ENCODE data around the gene CCDC187.

The CCDC187 gene

DNA sequence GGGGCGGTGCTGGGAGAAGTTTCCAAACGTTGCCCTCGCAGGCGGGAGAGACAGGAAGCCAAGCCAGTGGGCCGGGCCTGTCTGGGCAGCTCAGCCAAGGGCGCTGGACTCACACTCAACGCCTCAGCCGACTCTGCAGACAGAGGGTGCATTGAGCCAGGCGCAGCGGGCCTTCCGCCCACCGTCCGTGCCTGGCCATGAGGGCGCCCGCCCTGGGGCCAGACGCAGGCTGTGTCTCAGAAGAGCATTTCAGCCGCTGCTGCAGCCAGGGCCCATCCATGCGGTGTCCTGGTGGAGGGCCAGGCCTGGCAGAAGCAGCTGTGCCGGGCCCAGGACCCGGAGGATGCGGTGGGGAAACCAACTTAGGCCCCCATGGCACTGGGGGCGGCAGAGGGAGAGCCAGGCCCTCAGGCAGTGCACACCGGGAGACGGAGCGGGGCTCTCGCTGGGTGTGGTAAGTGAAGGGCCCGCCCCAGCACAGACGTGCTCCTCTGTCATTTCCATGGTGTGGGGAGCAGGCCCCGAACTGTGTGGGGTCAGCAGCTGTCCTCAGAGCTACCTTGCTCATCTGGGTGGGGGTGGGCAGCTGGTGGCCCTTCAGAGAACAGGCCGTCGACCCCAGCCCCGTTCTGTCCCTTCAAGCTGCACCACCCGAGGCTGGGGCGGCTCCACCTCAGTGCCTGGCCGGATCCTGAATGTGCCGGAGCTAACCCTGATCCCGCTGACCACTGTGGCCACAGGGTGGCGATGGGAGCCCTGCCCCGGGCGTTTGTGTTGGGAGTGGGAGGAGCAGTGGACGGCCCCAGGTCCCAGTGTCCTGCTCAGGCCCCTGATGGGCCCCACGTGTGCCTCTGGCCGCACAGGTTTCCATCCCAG is 41.6 kb upstream of the CCDC187 start:
- Histone ChIP-seq H3K4me1 (ENCODE audit: control insufficient read depth, insufficient read depth, low read length) (peaks cover 5% of the 10 kb centered on the region), H3K27ac (ENCODE audit: low read depth, low read length) (peak overlapping the region; percentile 40), H3K9me3 (ENCODE audit: control insufficient read depth, insufficient read depth, low read length) (no peaks in the 10 kb centered on the region), H3K27me3 (ENCODE audit: control insufficient read depth, insufficient read depth, low read length) (no peaks in the 10 kb centered on the region), H3K36me3 (ENCODE audit: control insufficient read depth, insufficient read depth, low read length) (no peaks in the 10 kb centered on the region), H3K9ac (ENCODE audit: low read depth, low read length) (no peak overlapping the region), H3K4me3 (ENCODE audit: low read depth, low read length) (no peak overlapping the region)

DNA sequence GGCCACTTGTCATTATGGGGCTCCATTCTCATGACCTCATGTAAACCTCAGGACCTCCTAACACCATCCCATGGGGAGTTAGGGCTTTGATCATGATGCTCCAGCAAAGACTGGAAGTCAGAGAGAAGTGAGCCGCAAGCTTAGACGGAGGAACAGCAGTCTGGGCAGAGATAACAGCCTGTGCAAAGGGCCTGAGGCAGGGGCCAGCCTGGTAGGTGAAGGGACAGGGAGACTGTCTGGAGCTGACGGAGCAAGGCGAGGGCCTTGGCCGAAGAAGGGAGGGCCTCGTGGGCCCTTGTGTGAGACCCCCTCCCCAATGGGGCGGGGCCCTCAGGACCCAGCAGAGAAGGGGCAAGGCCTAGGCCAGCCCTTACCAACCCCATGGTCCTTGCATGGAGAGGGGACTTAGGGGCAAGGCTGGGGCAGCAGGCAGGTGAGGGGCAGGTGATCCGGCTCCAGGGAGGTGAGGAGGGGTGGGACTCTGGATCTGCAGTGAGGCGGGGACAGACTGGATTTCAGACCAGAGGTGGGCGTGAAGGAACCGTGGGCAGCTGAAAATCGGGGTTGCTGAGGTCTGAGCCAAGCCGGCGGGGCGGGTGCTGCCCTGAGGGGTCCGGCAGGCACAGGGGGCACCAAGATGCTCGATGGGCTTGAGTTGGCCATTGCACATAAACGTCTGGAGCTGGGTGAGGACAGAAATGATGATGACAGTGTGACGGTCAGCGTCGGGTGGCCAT is 40.8 kb upstream of the CCDC187 start:
- no peaks in the 10 kb centered on the region for H3K9me3 ChIP-seq (ENCODE audit: control insufficient read depth, insufficient read depth, low read length)
- H3K4me1 ChIP-seq (ENCODE audit: control insufficient read depth, insufficient read depth, low read length): peaks cover 5% of the 10 kb centered on the region
- no peaks in the 10 kb centered on the region for H3K27me3 ChIP-seq (ENCODE audit: control insufficient read depth, insufficient read depth, low read length)
- H3K4me3 ChIP-seq (ENCODE audit: low read depth, low read length): no peak overlapping the region
- H3K9ac ChIP-seq (ENCODE audit: low read depth, low read length): no peak overlapping the region
- H3K27ac ChIP-seq (ENCODE audit: low read depth, low read length): no peak overlapping the region
- no peaks in the 10 kb centered on the region for H3K36me3 ChIP-seq (ENCODE audit: control insufficient read depth, insufficient read depth, low read length)

DNA sequence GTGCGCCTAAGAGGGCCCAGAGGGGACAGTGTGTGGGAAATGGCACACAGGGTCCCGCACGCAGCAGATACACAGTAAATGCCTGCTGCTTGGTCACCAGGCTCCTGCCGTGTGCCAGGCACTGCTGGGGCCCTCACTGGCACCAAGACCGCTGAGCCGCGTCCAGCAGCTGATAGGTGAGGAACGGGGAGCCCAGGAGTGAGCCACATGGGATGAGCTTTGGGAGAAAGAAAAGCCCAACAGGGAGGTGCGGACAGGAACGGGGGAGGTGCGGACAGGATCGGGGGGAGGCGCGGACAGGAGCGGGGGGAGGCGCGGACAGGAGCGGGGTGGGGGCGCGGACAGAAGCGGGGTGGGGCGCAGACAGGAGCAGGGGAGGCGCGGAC is 40.0 kb upstream of the CCDC187 start:
- Histone ChIP-seq H3K4me1 (ENCODE audit: control insufficient read depth, insufficient read depth, low read length) (peaks cover 5% of the 10 kb centered on the region), H3K36me3 (ENCODE audit: control insufficient read depth, insufficient read depth, low read length) (no peaks in the 10 kb centered on the region), H3K4me3 (ENCODE audit: low read depth, low read length) (no peak overlapping the region), H3K9me3 (ENCODE audit: control insufficient read depth, insufficient read depth, low read length) (no peaks in the 10 kb centered on the region), H3K27ac (ENCODE audit: low read depth, low read length) (no peak overlapping the region), H3K9ac (ENCODE audit: low read depth, low read length) (no peak overlapping the region), H3K27me3 (ENCODE audit: control insufficient read depth, insufficient read depth, low read length) (no peaks in the 10 kb centered on the region)

DNA sequence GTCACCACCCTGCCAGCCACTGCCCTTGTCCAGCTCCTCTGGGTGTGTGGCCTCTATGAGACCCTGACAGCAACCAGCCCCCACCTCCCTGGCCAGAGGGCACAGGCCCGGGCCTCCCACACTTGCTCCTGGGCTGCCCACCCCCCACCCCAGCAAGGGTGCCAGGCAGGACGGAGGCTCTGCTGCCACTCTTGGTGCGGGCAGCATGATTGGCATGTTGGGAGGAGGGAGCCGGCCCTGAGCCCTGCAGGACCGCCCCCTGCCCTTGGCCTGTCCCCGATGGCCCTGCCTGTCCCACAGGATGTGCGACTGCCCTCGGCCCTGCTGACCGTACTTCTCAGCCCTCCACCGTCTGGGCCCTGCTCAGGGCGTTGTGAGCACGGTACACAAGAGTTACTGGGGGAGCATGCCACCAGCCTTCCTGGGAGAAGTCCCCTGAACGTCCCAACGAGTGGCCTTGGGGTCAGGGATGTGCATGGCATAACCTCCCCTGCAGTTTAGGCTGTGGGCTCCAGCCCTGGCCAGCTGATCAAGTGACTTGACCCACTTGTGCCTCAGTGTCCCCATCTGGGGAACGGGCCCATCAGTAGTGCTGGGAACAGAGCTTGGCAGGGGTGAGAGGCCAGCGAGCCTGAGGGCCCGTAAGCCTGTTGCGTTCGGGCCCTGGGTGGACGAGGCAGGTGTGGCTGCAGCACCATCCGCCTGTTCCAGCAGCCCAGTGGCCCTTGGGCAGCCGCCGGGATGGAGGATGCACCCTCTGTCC is 39.4 kb upstream of the CCDC187 start:
- Histone ChIP-seq H3K27ac (ENCODE audit: low read depth, low read length) (peak overlapping the region; percentile 78), H3K36me3 (ENCODE audit: control insufficient read depth, insufficient read depth, low read length) (no peaks in the 10 kb centered on the region), H3K9me3 (ENCODE audit: control insufficient read depth, insufficient read depth, low read length) (no peaks in the 10 kb centered on the region), H3K4me3 (ENCODE audit: low read depth, low read length) (peak overlapping the region; percentile 54; the same call in 1 of the 2 replicates), H3K27me3 (ENCODE audit: control insufficient read depth, insufficient read depth, low read length) (no peaks in the 10 kb centered on the region), H3K4me1 (ENCODE audit: control insufficient read depth, insufficient read depth, low read length) (peaks cover 5% of the 10 kb centered on the region), H3K9ac (ENCODE audit: low read depth, low read length) (0 out of 2 replicates have a peak overlapping the region, but pooled peaks have one; percentile 7)

DNA sequence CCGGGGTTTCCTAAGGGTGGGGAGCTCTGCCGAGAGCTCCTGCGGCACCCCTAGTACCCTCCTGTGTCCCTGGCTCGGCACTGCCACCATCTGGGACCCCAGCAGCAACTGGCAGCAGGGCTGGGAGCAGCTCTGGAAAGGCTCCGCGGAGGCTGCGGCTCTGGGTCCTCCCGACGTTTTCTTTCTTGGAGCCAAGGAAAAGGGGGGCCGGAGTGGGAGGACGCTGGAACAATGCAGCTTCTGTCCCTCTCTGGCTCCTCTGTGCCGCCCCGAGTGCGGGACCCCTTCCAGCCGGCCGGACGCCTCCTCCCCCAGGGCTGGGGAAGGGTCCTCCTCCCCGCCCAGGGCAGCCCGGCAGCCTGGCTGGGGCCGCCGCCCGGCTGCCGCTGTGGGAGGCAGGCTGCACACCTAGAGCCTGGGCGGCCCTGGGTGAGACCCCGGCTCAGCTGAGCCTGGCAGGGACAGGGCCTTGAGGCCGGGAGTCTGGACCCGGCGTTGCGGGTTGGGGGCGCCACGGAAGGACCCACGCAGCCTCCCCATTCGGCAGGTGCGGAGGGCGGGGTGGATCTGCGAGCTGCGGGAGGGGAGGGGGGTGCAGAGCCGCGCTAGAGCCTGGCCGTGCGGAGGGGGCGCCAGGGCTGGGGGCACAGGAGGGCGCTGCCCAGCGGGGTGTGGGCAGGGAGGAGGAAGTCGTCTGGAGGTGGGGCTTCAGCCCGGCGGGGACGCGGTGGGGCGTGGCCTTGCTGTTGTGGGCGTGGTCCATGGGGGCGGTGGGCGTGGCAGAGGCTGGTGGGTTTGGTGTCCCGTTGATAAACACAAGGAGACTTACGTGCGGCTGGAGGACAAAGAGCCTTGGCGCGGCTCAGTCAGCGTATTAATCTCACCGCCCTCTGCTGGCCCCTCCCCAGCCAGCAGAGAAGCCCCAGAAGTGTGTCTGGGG is 38.6 kb upstream of the CCDC187 start:
- Histone ChIP-seq H3K4me1 (ENCODE audit: control insufficient read depth, insufficient read depth, low read length) (peaks cover 5% of the 10 kb centered on the region), H3K9ac (ENCODE audit: low read depth, low read length) (0 out of 2 replicates have a peak overlapping the region, but pooled peaks have one; percentile 7), H3K27me3 (ENCODE audit: control insufficient read depth, insufficient read depth, low read length) (no peaks in the 10 kb centered on the region), H3K27ac (ENCODE audit: low read depth, low read length) (peak overlapping the region; percentile 78), H3K9me3 (ENCODE audit: control insufficient read depth, insufficient read depth, low read length) (no peaks in the 10 kb centered on the region), H3K36me3 (ENCODE audit: control insufficient read depth, insufficient read depth, low read length) (no peaks in the 10 kb centered on the region), H3K4me3 (ENCODE audit: low read depth, low read length) (peak overlapping the region; percentile 54)

DNA sequence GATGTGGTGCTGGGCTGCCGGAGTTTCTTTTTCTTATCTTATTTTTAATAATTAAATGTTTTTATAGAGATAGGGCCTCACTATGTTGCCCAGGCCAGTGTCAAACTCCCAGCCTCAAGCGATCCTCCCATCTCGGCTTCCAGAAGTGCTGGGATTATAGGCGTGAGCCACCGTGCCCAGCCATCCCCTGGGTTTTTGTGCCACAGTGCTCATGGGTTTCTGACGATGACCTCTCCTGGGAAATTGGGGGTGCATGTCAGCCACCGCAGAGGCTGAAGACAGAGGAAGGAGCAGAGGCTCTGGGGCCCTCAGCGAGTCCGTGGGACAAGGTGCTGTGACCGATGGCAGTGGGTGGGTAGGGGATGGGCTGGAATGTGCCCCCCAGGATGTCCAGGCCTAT is 37.9 kb upstream of the CCDC187 start:
- Histone ChIP-seq H3K36me3 (ENCODE audit: control insufficient read depth, insufficient read depth, low read length) (no peaks in the 10 kb centered on the region), H3K27me3 (ENCODE audit: control insufficient read depth, insufficient read depth, low read length) (no peaks in the 10 kb centered on the region), H3K4me1 (ENCODE audit: control insufficient read depth, insufficient read depth, low read length) (peaks cover 5% of the 10 kb centered on the region), H3K27ac (ENCODE audit: low read depth, low read length) (peak overlapping the region; percentile 50), H3K9ac (ENCODE audit: low read depth, low read length) (no peak overlapping the region), H3K9me3 (ENCODE audit: control insufficient read depth, insufficient read depth, low read length) (no peaks in the 10 kb centered on the region), H3K4me3 (ENCODE audit: low read depth, low read length) (no peak overlapping the region)

DNA sequence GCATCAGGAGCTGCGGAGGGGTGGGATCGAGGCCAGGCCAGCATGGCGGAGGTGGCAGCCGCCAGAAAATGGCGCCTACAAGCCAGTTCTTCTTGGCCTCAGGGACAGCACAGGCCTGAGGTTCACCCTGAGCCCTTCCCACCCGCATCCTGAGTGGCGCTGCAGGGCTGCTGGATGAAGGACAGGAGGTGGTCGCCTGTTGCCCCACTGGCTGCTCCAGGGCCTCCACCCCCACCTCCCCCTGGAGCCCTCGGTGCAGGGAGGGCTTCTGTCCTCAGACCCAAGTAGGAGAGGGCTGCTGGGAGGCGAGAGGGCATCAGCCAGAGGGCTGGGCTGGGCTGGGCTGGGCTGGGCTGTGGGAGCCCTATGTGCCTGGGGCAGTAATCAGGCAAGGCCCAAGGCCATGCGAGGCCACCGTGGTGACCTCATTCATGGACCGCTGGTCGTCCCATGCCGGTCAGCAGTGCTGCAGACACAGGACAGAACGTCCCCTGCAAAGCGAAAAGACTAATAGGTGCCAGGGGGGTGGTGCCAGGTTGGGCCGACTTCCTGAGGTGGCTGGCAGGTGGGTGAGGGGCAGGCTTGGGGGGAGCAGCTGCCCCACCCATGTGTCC is 37.3 kb upstream of the CCDC187 start:
- H3K4me1 ChIP-seq (ENCODE audit: control insufficient read depth, insufficient read depth, low read length): peaks cover 5% of the 10 kb centered on the region
- H3K9me3 ChIP-seq (ENCODE audit: control insufficient read depth, insufficient read depth, low read length): no peaks in the 10 kb centered on the region
- no peak overlapping the region for H3K27ac ChIP-seq (ENCODE audit: low read depth, low read length)
- no peaks in the 10 kb centered on the region for H3K36me3 ChIP-seq (ENCODE audit: control insufficient read depth, insufficient read depth, low read length)
- no peak overlapping the region for H3K4me3 ChIP-seq (ENCODE audit: low read depth, low read length)
- H3K27me3 ChIP-seq (ENCODE audit: control insufficient read depth, insufficient read depth, low read length): no peaks in the 10 kb centered on the region
- H3K9ac ChIP-seq (ENCODE audit: low read depth, low read length): no peak overlapping the region

DNA sequence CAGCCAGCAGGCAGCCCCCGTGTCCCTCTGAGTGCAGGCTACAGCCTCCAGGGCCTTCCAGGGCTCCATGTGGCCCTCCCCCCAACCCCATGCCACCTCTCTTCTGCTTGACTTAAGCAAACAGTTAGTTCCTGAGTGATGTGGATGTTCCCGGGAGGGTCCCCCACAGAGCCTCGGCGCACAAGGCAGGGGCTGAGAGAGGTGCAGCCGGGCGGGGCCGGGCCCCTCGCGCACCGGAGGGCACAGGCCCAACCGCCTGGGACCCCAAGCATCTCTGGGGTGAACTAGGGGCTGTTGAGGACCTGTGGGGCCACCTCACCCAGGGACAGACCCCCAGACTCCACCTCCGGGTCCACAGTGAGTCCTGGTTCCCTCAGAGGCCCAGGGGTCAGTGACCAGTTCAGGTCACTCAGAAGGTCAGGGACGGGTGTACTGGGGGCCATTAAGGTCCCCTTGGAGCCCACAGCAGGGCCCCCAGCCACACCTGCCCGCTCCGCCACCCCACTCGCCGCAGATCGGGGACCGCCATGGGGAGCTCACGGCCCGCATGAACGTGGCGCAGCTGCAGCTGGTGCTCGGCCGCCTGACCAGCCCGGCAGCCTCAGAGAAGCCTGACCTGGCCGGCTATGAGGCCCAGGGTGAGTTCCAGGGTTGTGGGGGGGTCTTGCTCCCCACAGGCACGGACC is 36.6 kb upstream of the CCDC187 start:
- H3K36me3 ChIP-seq (ENCODE audit: control insufficient read depth, insufficient read depth, low read length): no peaks in the 10 kb centered on the region
- H3K4me1 ChIP-seq (ENCODE audit: control insufficient read depth, insufficient read depth, low read length): peaks cover 5% of the 10 kb centered on the region

DNA sequence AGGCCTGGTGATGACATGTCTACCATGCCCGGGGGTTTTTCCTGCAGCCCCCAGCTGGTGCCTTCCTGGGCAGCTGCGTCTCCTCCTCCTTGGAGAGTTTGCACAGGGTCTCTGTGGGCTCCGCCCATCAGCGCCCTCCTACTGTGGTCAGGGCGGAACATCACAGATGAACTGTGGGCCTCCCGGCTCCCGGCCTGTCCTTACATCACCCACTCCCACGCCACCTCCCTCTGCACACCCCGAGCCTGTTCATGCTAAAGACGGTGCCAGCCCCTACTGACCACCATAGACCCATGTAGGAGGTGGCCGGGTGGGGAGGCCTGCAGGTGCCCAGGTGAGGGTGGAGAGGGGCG is 36.0 kb upstream of the CCDC187 start:
- Histone ChIP-seq H3K4me3 (ENCODE audit: low read depth, low read length) (no peak overlapping the region), H3K4me1 (ENCODE audit: control insufficient read depth, insufficient read depth, low read length) (peaks cover 5% of the 10 kb centered on the region), H3K27me3 (ENCODE audit: control insufficient read depth, insufficient read depth, low read length) (no peaks in the 10 kb centered on the region), H3K27ac (ENCODE audit: low read depth, low read length) (no peak overlapping the region), H3K9ac (ENCODE audit: low read depth, low read length) (no peak overlapping the region), H3K36me3 (ENCODE audit: control insufficient read depth, insufficient read depth, low read length) (no peaks in the 10 kb centered on the region), H3K9me3 (ENCODE audit: control insufficient read depth, insufficient read depth, low read length) (no peaks in the 10 kb centered on the region)

More for the DNA sequence above, 36.6 kb upstream of the CCDC187 start:
- no peaks in the 10 kb centered on the region for H3K9me3 ChIP-seq (ENCODE audit: control insufficient read depth, insufficient read depth, low read length)
- no peak overlapping the region for H3K9ac ChIP-seq (ENCODE audit: low read depth, low read length)
- no peak overlapping the region for H3K4me3 ChIP-seq (ENCODE audit: low read depth, low read length)
- H3K27ac ChIP-seq (ENCODE audit: low read depth, low read length): no peak overlapping the region
- no peaks in the 10 kb centered on the region for H3K27me3 ChIP-seq (ENCODE audit: control insufficient read depth, insufficient read depth, low read length)
